Measurements from ENCODE around the gene PDS5A.
"Not testable (repeated sequence)": the region's sequence is repeated elsewhere in the genome, so short reads cannot be mapped to it uniquely, and the experiment has no call there.

The PDS5A gene

GRCh38 chr4:39823191-39823590 lies 154.5 kb downstream of the PDS5A start:
- no peak for DNase-seq

- DNase-seq, result no peak
Measured at GRCh38 chr4:39822662-39823061, 155.0 kb downstream of the PDS5A start.

GRCh38 chr4:39821951-39822350 lies 155.8 kb downstream of the PDS5A start:
- DNase-seq, result no peak

GRCh38 chr4:39820186-39820585 lies 157.5 kb downstream of the PDS5A start:
- no peak for DNase-seq

- no peak for DNase-seq
Measured at GRCh38 chr4:39818646-39819045, 159.1 kb downstream of the PDS5A start.

GRCh38 chr4:39814403-39815185 lies 163.1 kb downstream of the PDS5A start:
- DNase-seq, result no peak

GRCh38 chr4:39813761-39814160 lies 163.9 kb downstream of the PDS5A start:
- not testable (repeated sequence) for DNase-seq

- DNase-seq, result not testable (repeated sequence)
Measured at GRCh38 chr4:39813033-39813432, 164.7 kb downstream of the PDS5A start.

- no peak for DNase-seq
Measured at GRCh38 chr4:39812500-39812899, 165.2 kb downstream of the PDS5A start.

GRCh38 chr4:39808231-39808749 lies 169.4 kb downstream of the PDS5A start:
- DNase-seq, result no peak

GRCh38 chr4:39802005-39802404 lies 175.7 kb downstream of the PDS5A start:
- DNase-seq, result no peak

- not testable (repeated sequence) for DNase-seq
Measured at GRCh38 chr4:39792976-39793375, 184.7 kb downstream of the PDS5A start.

- DNase-seq, result no peak
Measured at GRCh38 chr4:39792529-39792928, 185.2 kb downstream of the PDS5A start.

GRCh38 chr4:39792128-39792527 lies 185.6 kb downstream of the PDS5A start:
- no peak for DNase-seq

- no peak for DNase-seq
Measured at GRCh38 chr4:39786838-39787237, 190.9 kb downstream of the PDS5A start.

- no peak for DNase-seq
Measured at GRCh38 chr4:39785083-39785482, 192.6 kb downstream of the PDS5A start.

- not testable (repeated sequence) for DNase-seq
Measured at GRCh38 chr4:39781988-39782387, 195.7 kb downstream of the PDS5A start.

Measured in NCI-H1105 (cell line).